ENCODE measurements around the gene KHDC1L. TPM values are rescaled to one million over a fixed set of nuclear protein-coding genes. Genes with fewer than 3 reads are reported as not detected.

KHDC1L gene
- polyA plus RNA-seq, 2 of the 4 experiments (the other 2 are of a cell fraction): 0.31 to 0.49 TPM

GRCh38 chr6:73182021-73182607 is 43.2 kb downstream of the KHDC1L start (continued):
- TF ChIP-seq JUNB (IDR thresholded peaks at IDR 0.05) (no peak), HOXB5 (CRISPR knock-in tag; IDR thresholded peaks at IDR 0.05) (no peak), SREBF2 (IDR thresholded peaks at IDR 0.05) (no peak), FOSL2 (IDR thresholded peaks at IDR 0.05) (no peak), FOSL2 (CRISPR knock-in tag; IDR thresholded peaks at IDR 0.05) (no peak), HMGXB4 (CRISPR knock-in tag; IDR thresholded peaks at IDR 0.05; ENCODE audit: borderline replicate concordance) (no peak), ATOH8 (CRISPR knock-in tag; IDR thresholded peaks at IDR 0.05; ENCODE audit: low read depth) (no peak), ESRRA (IDR thresholded peaks at IDR 0.05; ENCODE audit: borderline replicate concordance, low read length) (no peak), BHLHE40 (IDR thresholded peaks at IDR 0.05; ENCODE audit: low read depth, low read length) (no peak), MYC (IDR thresholded peaks at IDR 0.05; ENCODE audit: borderline replicate concordance, low read length) (no peak)

- WGBS (ENCODE audit: missing lambda C conversion rate): 3% methylated on average over 7 of the region's 7 CpGs
- peak overlapping the region; percentile 52 for H3K4me2 ChIP-seq
- TF ChIP-seq FOXS1 (CRISPR knock-in tag; IDR thresholded peaks at IDR 0.05) (no peak), RFX5 (IDR thresholded peaks at IDR 0.05) (no peak), SMC3 (IDR thresholded peaks at IDR 0.05) (peak; percentile 75), ATOH8 (CRISPR knock-in tag; IDR thresholded peaks at IDR 0.05; ENCODE audit: low read depth) (no peak), POLR2AphosphoS2 (conservative IDR thresholded peaks at IDR 0.05; ENCODE audit: low read length) (no peak), CTCF (IDR thresholded peaks at IDR 0.05) (peak; percentile 76), RAD21 (conservative IDR thresholded peaks at IDR 0.05 in 1 of 2, IDR thresholded peaks at IDR 0.05 in 1 of 2) (peak; percentile 78 to 81)
- ChIA-PET CTCF (interaction anchor here (0.7 to 1.8 kb wide), 8 partner anchors 9 to 769 kb away, joined by 3 to 16 read pairs (median 4); no protein-coding TSS in a partner anchor), POLR2A (no interaction called here)
- H3K9me3 ChIP-seq: no peaks in the 10 kb centered on the region
- H3K27ac ChIP-seq: 0 out of 6 replicates have a peak overlapping the region, but pooled peaks of 1 of the 2 experiments have one; percentile 24
- FAIRE-seq (no peak), ATAC-seq (peak; percentile 91 to 96), DNase-seq (ENCODE audit: low read depth in 1 of 2, low spot score in 1 of 2) (peak; percentile 25 to 55)
- no peak overlapping the region; the same call in 2 of the 3 replicates for H3K4me3 ChIP-seq
- no peaks in the 10 kb centered on the region for H3K4me1 ChIP-seq
Measured at GRCh38 chr6:73180763-73181619, 44.3 kb downstream of the KHDC1L start.

All from A549 (cell line).